HepG2 (cell line): ENCODE measurements around the gene KIAA0930. TPM values are rescaled to one million over a fixed set of nuclear protein-coding genes. Genes with fewer than 3 reads are reported as not detected.

Experiments used
- ARNT2 ChIP-seq: sonication (generic); formaldehyde crosslinking; IDR thresholded peaks from 2 replicates; pipeline ENCODE4 v1.8.0; 2022; ENCODE audit warnings: mild to moderate bottlenecking, low read depth, missing genetic modification reagents, moderate library complexity
- DMTF1 ChIP-seq: sonication (generic); formaldehyde crosslinking; IDR thresholded peaks from 2 replicates; pipeline ENCODE4 v1.4.0; 2020; ENCODE audit warnings: mild to moderate bottlenecking, missing genetic modification reagents
- FOSL2 ChIP-seq: sonication (generic); formaldehyde crosslinking; IDR thresholded peaks from 2 replicates; pipeline ENCODE4 v1.4.0; 2020; ENCODE audit warnings: missing genetic modification reagents
- MBD4 ChIP-seq: IDR thresholded peaks from 2 replicates; pipeline ENCODE4 v1.6.1; 2012; ENCODE audit warnings: low read length, inconsistent platforms, borderline replicate concordance
- MYNN ChIP-seq: sonication (generic); formaldehyde crosslinking; IDR thresholded peaks from 2 replicates; pipeline ENCODE4 v1.4.0; 2020; ENCODE audit warnings: mild to moderate bottlenecking, low read depth, missing genetic modification reagents
- PAX8 ChIP-seq: sonication (generic); formaldehyde crosslinking; IDR thresholded peaks from 2 replicates; pipeline ENCODE4 v1.8.0; 2022; ENCODE audit warnings: mild to moderate bottlenecking, missing genetic modification reagents, borderline replicate concordance
- POLR2G ChIP-seq: fragments of 200-400 bp; formaldehyde crosslinking; IDR thresholded peaks from 2 replicates; pipeline ENCODE4 v1.6.1; 2018; ENCODE audit warnings: mild to moderate bottlenecking, low read depth, low read length, moderate library complexity
- RBM22 ChIP-seq: fragments of 200-400 bp; formaldehyde crosslinking; optimal IDR thresholded peaks from 2 replicates; pipeline ENCODE3; 2017; ENCODE audit warnings: mild to moderate bottlenecking, low read length, moderate library complexity
- RFXAP ChIP-seq: sonication (generic); formaldehyde crosslinking; IDR thresholded peaks from 2 replicates; pipeline ENCODE4 v1.4.0; 2020; ENCODE audit warnings: missing genetic modification reagents, borderline replicate concordance
- TAF15 ChIP-seq: fragments of 200-400 bp; formaldehyde crosslinking; IDR thresholded peaks from one replicate; pipeline ENCODE4 v1.6.1; 2018; ENCODE audit warnings: mild to moderate bottlenecking, low read depth, low read length; ENCODE audit not compliant: poor library complexity, severe bottlenecking
- ZBTB14 ChIP-seq: sonication (generic); formaldehyde crosslinking; IDR thresholded peaks from 2 replicates; pipeline ENCODE4 v1.4.0; 2020; ENCODE audit warnings: missing genetic modification reagents
- ZBTB37 ChIP-seq: sonication (generic); formaldehyde crosslinking; IDR thresholded peaks from 2 replicates; pipeline ENCODE4 v1.4.0; 2020; ENCODE audit warnings: mild to moderate bottlenecking, missing genetic modification reagents
- ZHX2 ChIP-seq, 2 experiments: sonication (generic) in 1 of 2; formaldehyde crosslinking in 1 of 2; IDR thresholded peaks; 2 replicates each; pipeline versions ENCODE4 v1.6.1 to v1.9.0; 2014 to 2022; ENCODE audit warnings: antibody characterized with exemption in 1 of 2, borderline replicate concordance in 1 of 2, inconsistent platforms in 1 of 2, low read depth in 1 of 2, missing genetic modification reagents in 1 of 2
- ZNF180 ChIP-seq: sonication (generic); formaldehyde crosslinking; IDR thresholded peaks from 2 replicates; pipeline ENCODE4 v1.4.0; 2020; ENCODE audit warnings: low read depth, missing genetic modification reagents, borderline replicate concordance
- ZNF792 ChIP-seq: IDR thresholded peaks from 2 replicates; pipeline ENCODE4 v1.6.1; 2016
- ZSCAN21 ChIP-seq: sonication (generic); formaldehyde crosslinking; IDR thresholded peaks from 2 replicates; pipeline ENCODE4 v1.8.0; 2022; ENCODE audit warnings: mild to moderate bottlenecking, missing genetic modification reagents, moderate library complexity, borderline replicate concordance
- polyA plus RNA-seq, 8 experiments: library from polyadenylated mRNA; depleted of rRNA in 3 of 8; stranded (reverse) in 7 of 8; unstranded in 1 of 8; fragments of >200 nt; fragmentation: Illumina TruSeq in 4 of 8; extraction: Trizol in 4 of 8; gene quantifications; 2 replicates each; pipeline versions ENCODE4 v1.2.1 to v1.2.3, GENCODE V29; 2011 to 2016; ENCODE audit warnings: low read depth in 4 of 8, missing spikeins in 1 of 8, mixed read lengths in 1 of 8; ENCODE audit not compliant: insufficient read depth in 1 of 8
- total RNA-seq, 5 experiments: library from RNA; depleted of rRNA; stranded (reverse); fragments of >200 nt; fragmentation: Illumina TruSeq; extraction: Trizol; gene quantifications; 2 replicates each; pipeline ENCODE4 v1.2.3, GENCODE V29; 2016; ENCODE audit warnings: low read depth in 1 of 5

Gene KIAA0930
- total and polyA plus RNA-seq, 2 of the 13 experiments (the other 11 are each of a cell fraction or from before 2014, with no cell fraction given): 27.0 to 38.2 TPM

- no peak; the same call in 1 of the 2 replicates for TF ChIP-seq ZHX2 (IDR thresholded peaks at IDR 0.05; ENCODE audit: low read depth)
- TF ChIP-seq ZHX2 (CRISPR knock-in tag; IDR thresholded peaks at IDR 0.05; ENCODE audit: borderline replicate concordance): 0 out of 2 replicates have a peak, but pooled peaks have one; percentile 65
- TF ChIP-seq ARNT2: peak; percentile 98
- TF ChIP-seq PAX8 (CRISPR knock-in tag): 0 out of 2 replicates have a peak, but pooled peaks have one; percentile 79
- TF ChIP-seq ZSCAN21 (CRISPR knock-in tag): peak; percentile 95; the same call in 1 of the 2 replicates
- peak; percentile 87 for TF ChIP-seq ZBTB14 (CRISPR knock-in tag)
- 0 out of 2 replicates have a peak, but pooled peaks have one; percentile 32 for TF ChIP-seq MYNN (CRISPR knock-in tag)
- TF ChIP-seq MBD4: no peak
- no peak for TF ChIP-seq TAF15
- no peak; the same call in 1 of the 2 replicates for TF ChIP-seq DMTF1 (CRISPR knock-in tag)
- TF ChIP-seq ZBTB37 (CRISPR knock-in tag): no peak
- TF ChIP-seq RBM22: no peak
- no peak for TF ChIP-seq ZNF180 (CRISPR knock-in tag)
- TF ChIP-seq RFXAP (CRISPR knock-in tag): 0 out of 2 replicates have a peak, but pooled peaks have one; percentile 83
- TF ChIP-seq FOSL2 (CRISPR knock-in tag): peak; percentile 46; the same call in 1 of the 2 replicates
- TF ChIP-seq POLR2G: peak; percentile 79
- TF ChIP-seq ZNF792: peak; percentile 82
Observed at GRCh38 chr22:45163451-45164269, 77.0 kb downstream of the KIAA0930 start, which contains the start of gene NUP50 (continued).
